ENCODE measurements around the gene TMEM219.

The TMEM219 gene

DNA sequence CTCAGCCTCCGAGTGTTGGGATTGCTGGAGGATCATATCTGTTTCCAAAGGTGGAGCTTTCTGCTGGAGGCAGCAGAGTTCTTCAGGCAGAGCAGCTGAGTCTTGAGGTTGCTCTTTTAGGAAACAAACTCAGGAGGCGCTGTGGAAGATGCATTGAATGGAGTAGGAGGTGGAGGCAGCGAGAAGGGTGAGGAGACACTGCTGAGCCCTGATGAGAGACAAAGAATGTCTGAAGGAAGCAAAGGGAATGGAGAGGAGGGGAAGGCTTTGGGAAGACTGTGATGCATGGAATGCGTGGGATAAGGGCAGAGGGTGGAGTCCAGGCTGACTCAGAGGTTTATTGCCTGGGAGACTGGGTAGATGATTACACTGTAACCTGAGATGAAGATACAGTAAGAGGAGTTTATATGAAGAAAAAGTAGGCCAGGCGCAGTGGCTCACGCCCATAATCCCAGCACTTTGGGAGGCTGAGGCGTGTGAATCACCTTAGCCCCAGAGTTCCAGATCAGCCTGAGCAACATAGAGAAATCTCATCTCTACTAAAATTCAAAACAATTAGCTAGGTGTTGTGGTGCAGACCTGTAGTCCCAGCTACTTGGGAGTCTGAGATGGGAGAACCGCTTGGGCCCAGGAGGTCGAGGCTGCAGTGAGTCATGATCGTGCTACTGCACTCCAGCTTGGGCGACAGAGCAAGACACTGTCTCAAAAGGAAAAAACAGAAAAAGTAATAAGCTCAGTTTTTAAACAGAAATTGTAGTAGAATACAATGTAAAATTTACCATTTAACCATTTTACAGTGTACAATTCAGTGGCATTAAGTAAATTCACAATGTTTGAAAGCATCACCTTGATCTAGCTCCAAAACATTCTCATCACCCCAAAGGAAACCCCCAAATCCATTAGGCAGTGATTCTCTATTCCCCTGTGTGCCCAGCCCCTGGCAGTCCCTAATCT is 17.8 kb upstream of the TMEM219 start (continued):
- TF ChIP-seq, protein P1, sequence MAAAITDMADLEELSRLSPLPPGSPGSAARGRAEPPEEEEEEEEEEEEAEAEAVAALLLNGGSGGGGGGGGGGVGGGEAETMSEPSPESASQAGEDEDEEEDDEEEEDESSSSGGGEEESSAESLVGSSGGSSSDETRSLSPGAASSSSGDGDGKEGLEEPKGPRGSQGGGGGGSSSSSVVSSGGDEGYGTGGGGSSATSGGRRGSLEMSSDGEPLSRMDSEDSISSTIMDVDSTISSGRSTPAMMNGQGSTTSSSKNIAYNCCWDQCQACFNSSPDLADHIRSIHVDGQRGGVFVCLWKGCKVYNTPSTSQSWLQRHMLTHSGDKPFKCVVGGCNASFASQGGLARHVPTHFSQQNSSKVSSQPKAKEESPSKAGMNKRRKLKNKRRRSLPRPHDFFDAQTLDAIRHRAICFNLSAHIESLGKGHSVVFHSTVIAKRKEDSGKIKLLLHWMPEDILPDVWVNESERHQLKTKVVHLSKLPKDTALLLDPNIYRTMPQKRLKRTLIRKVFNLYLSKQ (tag by site-specific recombination; IDR thresholded peaks at IDR 0.05; ENCODE audit: borderline replicate concordance) = no peak
- TF ChIP-seq SCRT2 (tag by site-specific recombination; IDR thresholded peaks at IDR 0.05) (peak; percentile 39; the same call in 1 of the 2 replicates), KLF9 (tag by site-specific recombination; IDR thresholded peaks at IDR 0.05; ENCODE audit: low read depth) (peak; percentile 84), ZNF660 (tag by site-specific recombination; IDR thresholded peaks at IDR 0.05) (peak; percentile 90), ZNF544 (tag by site-specific recombination; IDR thresholded peaks at IDR 0.05) (no peak), MZF1 (tag by site-specific recombination; IDR thresholded peaks at IDR 0.05; ENCODE audit: borderline replicate concordance) (peak; percentile 70; the same call in 1 of the 2 replicates), ZNF16 (tag by site-specific recombination; IDR thresholded peaks at IDR 0.05; ENCODE audit: low read depth) (no peak), ZNF121 (tag by site-specific recombination; IDR thresholded peaks at IDR 0.05) (no peak), MYNN (tag by site-specific recombination; IDR thresholded peaks at IDR 0.05; ENCODE audit: borderline replicate concordance) (no peak), ZNF629 (tag by site-specific recombination; IDR thresholded peaks at IDR 0.05) (peak; percentile 93), ZNF560 (tag by site-specific recombination; IDR thresholded peaks at IDR 0.05; ENCODE audit: borderline replicate concordance) (no peak), MEIS1 (CRISPR knock-in tag; IDR thresholded peaks at IDR 0.05; ENCODE audit: borderline replicate concordance) (no peak)
- TF ChIP-seq, protein P2, sequence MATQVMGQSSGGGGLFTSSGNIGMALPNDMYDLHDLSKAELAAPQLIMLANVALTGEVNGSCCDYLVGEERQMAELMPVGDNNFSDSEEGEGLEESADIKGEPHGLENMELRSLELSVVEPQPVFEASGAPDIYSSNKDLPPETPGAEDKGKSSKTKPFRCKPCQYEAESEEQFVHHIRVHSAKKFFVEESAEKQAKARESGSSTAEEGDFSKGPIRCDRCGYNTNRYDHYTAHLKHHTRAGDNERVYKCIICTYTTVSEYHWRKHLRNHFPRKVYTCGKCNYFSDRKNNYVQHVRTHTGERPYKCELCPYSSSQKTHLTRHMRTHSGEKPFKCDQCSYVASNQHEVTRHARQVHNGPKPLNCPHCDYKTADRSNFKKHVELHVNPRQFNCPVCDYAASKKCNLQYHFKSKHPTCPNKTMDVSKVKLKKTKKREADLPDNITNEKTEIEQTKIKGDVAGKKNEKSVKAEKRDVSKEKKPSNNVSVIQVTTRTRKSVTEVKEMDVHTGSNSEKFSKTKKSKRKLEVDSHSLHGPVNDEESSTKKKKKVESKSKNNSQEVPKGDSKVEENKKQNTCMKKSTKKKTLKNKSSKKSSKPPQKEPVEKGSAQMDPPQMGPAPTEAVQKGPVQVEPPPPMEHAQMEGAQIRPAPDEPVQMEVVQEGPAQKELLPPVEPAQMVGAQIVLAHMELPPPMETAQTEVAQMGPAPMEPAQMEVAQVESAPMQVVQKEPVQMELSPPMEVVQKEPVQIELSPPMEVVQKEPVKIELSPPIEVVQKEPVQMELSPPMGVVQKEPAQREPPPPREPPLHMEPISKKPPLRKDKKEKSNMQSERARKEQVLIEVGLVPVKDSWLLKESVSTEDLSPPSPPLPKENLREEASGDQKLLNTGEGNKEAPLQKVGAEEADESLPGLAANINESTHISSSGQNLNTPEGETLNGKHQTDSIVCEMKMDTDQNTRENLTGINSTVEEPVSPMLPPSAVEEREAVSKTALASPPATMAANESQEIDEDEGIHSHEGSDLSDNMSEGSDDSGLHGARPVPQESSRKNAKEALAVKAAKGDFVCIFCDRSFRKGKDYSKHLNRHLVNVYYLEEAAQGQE (tag by site-specific recombination; IDR thresholded peaks at IDR 0.05) = no peak; the same call in 1 of the 2 replicates
- TF ChIP-seq, protein P3, sequence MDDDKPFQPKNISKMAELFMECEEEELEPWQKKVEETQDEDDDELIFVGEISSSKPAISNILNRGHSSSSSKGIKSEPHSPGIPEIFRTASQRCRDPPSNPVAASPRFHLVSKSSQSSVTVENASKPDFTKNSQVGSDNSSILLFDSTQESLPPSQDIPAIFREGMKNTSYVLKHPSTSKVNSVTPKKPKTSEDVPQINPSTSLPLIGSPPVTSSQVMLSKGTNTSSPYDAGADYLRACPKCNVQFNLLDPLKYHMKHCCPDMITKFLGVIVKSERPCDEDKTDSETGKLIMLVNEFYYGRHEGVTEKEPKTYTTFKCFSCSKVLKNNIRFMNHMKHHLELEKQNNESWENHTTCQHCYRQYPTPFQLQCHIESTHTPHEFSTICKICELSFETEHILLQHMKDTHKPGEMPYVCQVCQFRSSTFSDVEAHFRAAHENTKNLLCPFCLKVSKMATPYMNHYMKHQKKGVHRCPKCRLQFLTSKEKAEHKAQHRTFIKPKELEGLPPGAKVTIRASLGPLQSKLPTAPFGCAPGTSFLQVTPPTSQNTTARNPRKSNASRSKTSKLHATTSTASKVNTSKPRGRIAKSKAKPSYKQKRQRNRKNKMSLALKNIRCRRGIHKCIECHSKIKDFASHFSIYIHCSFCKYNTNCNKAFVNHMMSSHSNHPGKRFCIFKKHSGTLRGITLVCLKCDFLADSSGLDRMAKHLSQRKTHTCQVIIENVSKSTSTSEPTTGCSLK (tag by site-specific recombination; IDR thresholded peaks at IDR 0.05) = no peak
- TF ChIP-seq, protein P4, sequence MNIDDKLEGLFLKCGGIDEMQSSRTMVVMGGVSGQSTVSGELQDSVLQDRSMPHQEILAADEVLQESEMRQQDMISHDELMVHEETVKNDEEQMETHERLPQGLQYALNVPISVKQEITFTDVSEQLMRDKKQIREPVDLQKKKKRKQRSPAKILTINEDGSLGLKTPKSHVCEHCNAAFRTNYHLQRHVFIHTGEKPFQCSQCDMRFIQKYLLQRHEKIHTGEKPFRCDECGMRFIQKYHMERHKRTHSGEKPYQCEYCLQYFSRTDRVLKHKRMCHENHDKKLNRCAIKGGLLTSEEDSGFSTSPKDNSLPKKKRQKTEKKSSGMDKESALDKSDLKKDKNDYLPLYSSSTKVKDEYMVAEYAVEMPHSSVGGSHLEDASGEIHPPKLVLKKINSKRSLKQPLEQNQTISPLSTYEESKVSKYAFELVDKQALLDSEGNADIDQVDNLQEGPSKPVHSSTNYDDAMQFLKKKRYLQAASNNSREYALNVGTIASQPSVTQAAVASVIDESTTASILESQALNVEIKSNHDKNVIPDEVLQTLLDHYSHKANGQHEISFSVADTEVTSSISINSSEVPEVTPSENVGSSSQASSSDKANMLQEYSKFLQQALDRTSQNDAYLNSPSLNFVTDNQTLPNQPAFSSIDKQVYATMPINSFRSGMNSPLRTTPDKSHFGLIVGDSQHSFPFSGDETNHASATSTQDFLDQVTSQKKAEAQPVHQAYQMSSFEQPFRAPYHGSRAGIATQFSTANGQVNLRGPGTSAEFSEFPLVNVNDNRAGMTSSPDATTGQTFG (tag by site-specific recombination; IDR thresholded peaks at IDR 0.05; ENCODE audit: borderline replicate concordance) = no peak
- TF ChIP-seq, protein P5, sequence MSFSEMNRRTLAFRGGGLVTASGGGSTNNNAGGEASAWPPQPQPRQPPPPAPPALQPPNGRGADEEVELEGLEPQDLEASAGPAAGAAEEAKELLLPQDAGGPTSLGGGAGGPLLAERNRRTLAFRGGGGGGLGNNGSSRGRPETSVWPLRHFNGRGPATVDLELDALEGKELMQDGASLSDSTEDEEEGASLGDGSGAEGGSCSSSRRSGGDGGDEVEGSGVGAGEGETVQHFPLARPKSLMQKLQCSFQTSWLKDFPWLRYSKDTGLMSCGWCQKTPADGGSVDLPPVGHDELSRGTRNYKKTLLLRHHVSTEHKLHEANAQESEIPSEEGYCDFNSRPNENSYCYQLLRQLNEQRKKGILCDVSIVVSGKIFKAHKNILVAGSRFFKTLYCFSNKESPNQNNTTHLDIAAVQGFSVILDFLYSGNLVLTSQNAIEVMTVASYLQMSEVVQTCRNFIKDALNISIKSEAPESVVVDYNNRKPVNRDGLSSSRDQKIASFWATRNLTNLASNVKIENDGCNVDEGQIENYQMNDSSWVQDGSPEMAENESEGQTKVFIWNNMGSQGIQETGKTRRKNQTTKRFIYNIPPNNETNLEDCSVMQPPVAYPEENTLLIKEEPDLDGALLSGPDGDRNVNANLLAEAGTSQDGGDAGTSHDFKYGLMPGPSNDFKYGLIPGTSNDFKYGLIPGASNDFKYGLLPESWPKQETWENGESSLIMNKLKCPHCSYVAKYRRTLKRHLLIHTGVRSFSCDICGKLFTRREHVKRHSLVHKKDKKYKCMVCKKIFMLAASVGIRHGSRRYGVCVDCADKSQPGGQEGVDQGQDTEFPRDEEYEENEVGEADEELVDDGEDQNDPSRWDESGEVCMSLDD (tag by site-specific recombination; IDR thresholded peaks at IDR 0.05) = no peak
- TF ChIP-seq, protein P6, sequence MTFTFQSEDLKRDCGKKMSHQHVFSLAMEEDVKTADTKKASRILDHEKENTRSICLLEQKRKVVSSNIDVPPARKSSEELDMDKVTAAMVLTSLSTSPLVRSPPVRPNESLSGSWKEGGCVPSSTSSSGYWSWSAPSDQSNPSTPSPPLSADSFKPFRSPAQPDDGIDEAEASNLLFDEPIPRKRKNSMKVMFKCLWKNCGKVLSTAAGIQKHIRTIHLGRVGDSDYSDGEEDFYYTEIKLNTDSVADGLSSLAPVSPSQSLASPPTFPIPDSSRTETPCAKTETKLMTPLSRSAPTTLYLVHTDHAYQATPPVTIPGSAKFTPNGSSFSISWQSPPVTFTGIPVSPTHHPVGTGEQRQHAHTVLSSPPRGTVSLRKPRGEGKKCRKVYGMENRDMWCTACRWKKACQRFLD (tag by site-specific recombination; IDR thresholded peaks at IDR 0.05) = no peak
- TF ChIP-seq, protein P7, sequence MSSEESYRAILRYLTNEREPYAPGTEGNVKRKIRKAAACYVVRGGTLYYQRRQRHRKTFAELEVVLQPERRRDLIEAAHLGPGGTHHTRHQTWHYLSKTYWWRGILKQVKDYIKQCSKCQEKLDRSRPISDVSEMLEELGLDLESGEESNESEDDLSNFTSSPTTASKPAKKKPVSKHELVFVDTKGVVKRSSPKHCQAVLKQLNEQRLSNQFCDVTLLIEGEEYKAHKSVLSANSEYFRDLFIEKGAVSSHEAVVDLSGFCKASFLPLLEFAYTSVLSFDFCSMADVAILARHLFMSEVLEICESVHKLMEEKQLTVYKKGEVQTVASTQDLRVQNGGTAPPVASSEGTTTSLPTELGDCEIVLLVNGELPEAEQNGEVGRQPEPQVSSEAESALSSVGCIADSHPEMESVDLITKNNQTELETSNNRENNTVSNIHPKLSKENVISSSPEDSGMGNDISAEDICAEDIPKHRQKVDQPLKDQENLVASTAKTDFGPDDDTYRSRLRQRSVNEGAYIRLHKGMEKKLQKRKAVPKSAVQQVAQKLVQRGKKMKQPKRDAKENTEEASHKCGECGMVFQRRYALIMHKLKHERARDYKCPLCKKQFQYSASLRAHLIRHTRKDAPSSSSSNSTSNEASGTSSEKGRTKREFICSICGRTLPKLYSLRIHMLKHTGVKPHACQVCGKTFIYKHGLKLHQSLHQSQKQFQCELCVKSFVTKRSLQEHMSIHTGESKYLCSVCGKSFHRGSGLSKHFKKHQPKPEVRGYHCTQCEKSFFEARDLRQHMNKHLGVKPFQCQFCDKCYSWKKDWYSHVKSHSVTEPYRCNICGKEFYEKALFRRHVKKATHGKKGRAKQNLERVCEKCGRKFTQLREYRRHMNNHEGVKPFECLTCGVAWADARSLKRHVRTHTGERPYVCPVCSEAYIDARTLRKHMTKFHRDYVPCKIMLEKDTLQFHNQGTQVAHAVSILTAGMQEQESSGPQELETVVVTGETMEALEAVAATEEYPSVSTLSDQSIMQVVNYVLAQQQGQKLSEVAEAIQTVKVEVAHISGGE (tag by site-specific recombination; conservative IDR thresholded peaks at IDR 0.05; ENCODE audit: low read depth) = no peak

Measured in HEK293 (cell line).